Keratinocyte (primary cell): ENCODE data around the gene LRP11. TPM values are rescaled to one million over a fixed set of nuclear protein-coding genes. Genes with fewer than 3 reads are reported as not detected.

Source experiments
- DNase-seq: peaks from one replicate; pipeline ENCODE4 v3.0.0-alpha.2; 2011; ENCODE audit warnings: low read depth, missing footprints, low spot score
- FAIRE-seq: peaks from 2 replicates; lab custom pipeline; 2011; peaks lifted over from hg19 to GRCh38; lab: Jason Lieb, UNC
- H2AFZ ChIP-seq: 2 replicates; pipeline ENCODE4 v1.6.0; 2012; ENCODE audit warnings: low read length, control low read depth, inconsistent platforms; ENCODE audit not compliant: control insufficient read depth
- H3K27ac ChIP-seq: 2 replicates; pipeline ENCODE4 v1.5.1; 2011; ENCODE audit warnings: low read length; ENCODE audit not compliant: control insufficient read depth, insufficient read depth
- H3K27me3 ChIP-seq: 3 replicates; pipeline ENCODE4 v1.6.0; 2011; ENCODE audit warnings: low read length; ENCODE audit not compliant: control insufficient read depth, insufficient read depth; ENCODE audit errors: extremely low read depth
- H3K36me3 ChIP-seq, 2 experiments: 2 replicates in 1 of 2; 3 replicates in 1 of 2; pipeline ENCODE4 v1.5.1; 2011; ENCODE audit warnings: low read length in 2 of 2, mild to moderate bottlenecking in 1 of 2; ENCODE audit not compliant: control insufficient read depth in 2 of 2, insufficient read depth in 2 of 2; ENCODE audit errors: extremely low read depth in 1 of 2
- H3K4me1 ChIP-seq: 3 replicates; pipeline ENCODE4 v1.5.1; 2011; ENCODE audit warnings: low read length; ENCODE audit not compliant: control insufficient read depth, insufficient read depth; ENCODE audit errors: extremely low read depth
- H3K4me2 ChIP-seq: 3 replicates; pipeline ENCODE4 v1.6.0; 2011; ENCODE audit warnings: low read depth, low read length; ENCODE audit not compliant: control insufficient read depth, insufficient read depth; ENCODE audit errors: extremely low read depth
- H3K4me3 ChIP-seq, 3 experiments: fragments of 200-600 bp in 1 of 3; sonication (generic) in 1 of 3; 2 replicates in 2 of 3; 3 replicates in 1 of 3; pipeline ENCODE4 v1.5.1; 2011 to 2016; ENCODE audit warnings: low read length in 3 of 3, mild to moderate bottlenecking in 3 of 3, control low read depth in 2 of 3, inconsistent platforms in 1 of 3, low read depth in 1 of 3, mixed read lengths in 1 of 3, mixed run types in 1 of 3, moderate library complexity in 1 of 3; ENCODE audit not compliant: control insufficient read depth in 2 of 3, insufficient read depth in 2 of 3; ENCODE audit errors: extremely low read depth in 1 of 3
- H3K79me2 ChIP-seq: 2 replicates; pipeline ENCODE4 v1.6.0; 2012; ENCODE audit warnings: low read length; ENCODE audit not compliant: control insufficient read depth, insufficient read depth
- H3K9ac ChIP-seq: 3 replicates; pipeline ENCODE4 v1.6.0; 2011; ENCODE audit warnings: low read length; ENCODE audit not compliant: control insufficient read depth, insufficient read depth; ENCODE audit errors: extremely low read depth
- H3K9me1 ChIP-seq: 3 replicates; pipeline ENCODE4 v1.6.0; 2011; ENCODE audit warnings: low read length; ENCODE audit not compliant: control insufficient read depth, insufficient read depth; ENCODE audit errors: extremely low read depth
- H3K9me3 ChIP-seq: 2 replicates; pipeline ENCODE4 v1.5.1; 2012; ENCODE audit warnings: low read depth, low read length; ENCODE audit not compliant: control insufficient read depth
- H4K20me1 ChIP-seq: 3 replicates; pipeline ENCODE4 v1.6.0; 2011; ENCODE audit warnings: low read length; ENCODE audit not compliant: control insufficient read depth, insufficient read depth; ENCODE audit errors: extremely low read depth
- CTCF ChIP-seq, 3 experiments: IDR thresholded peaks in 1 of 3; conservative IDR thresholded peaks in 1 of 3; optimal IDR thresholded peaks in 1 of 3; 2 replicates in 2 of 3; 3 replicates in 1 of 3; pipeline versions ENCODE3 to v1.5.1; 2011; ENCODE audit warnings: low read length in 3 of 3, mild to moderate bottlenecking in 3 of 3, moderate library complexity in 2 of 3, control low read depth in 1 of 3, inconsistent platforms in 1 of 3; ENCODE audit not compliant: insufficient read depth in 2 of 3; ENCODE audit errors: extremely low read depth in 1 of 3
- EZH2 ChIP-seq: IDR thresholded peaks from one replicate; pipeline ENCODE4 v1.6.1; 2012; ENCODE audit warnings: inconsistent platforms, mild to moderate bottlenecking, low read length, moderate library complexity
- dilution Hi-C: fragments of 300-500 bp; cut with MboI; formaldehyde crosslinking; loops from one replicate; pipeline ENCODE4 v1.7.0; 2020; ENCODE audit warnings: low sequenced_read_pairs; ENCODE audit not compliant: extremely low pct_ligation_motif_present
- polyA plus RNA-seq, 5 experiments: library from polyadenylated mRNA; depleted of rRNA in 3 of 5; stranded (reverse) in 3 of 5; stranded (forward) in 1 of 5; unstranded in 1 of 5; fragments of >200 nt; gene quantifications; 1 replicate in 1 of 5; 2 replicates in 3 of 5; 3 replicates in 1 of 5; pipeline versions ENCODE4 v1.2.1 to v1.2.3, GENCODE V29; 2011 to 2012; ENCODE audit warnings: missing spikeins in 2 of 5, low read depth in 1 of 5, low replicate concordance in 1 of 5

LRP11 gene
- polyA plus RNA-seq, 1 donor (not counting 4 experiments of a cell fraction or from before 2014, with no cell fraction given): 31.1 TPM

GRCh38 chr6:149861603-149862423 is 2.3 kb downstream of the LRP11 start:
- peaks cover 46% of the 10 kb centered on the region for H3K79me2 ChIP-seq
- FAIRE-seq: no peak

GRCh38 chr6:149860834-149861602 is 3.1 kb downstream of the LRP11 start:
- no peaks in the 10 kb centered on the region for H3K9me1 ChIP-seq
- no peaks in the 10 kb centered on the region for H3K9me3 ChIP-seq
- peaks cover 2 to 9% of the 10 kb centered on the region in 2 experiments for H3K36me3 ChIP-seq
- H3K9ac ChIP-seq: no peak overlapping the region
- DNase-seq (no peak), FAIRE-seq (no peak)
- H3K4me1 ChIP-seq: peaks cover 47% of the 10 kb centered on the region
- dilution Hi-C loops: no loop called here
- H3K27ac ChIP-seq: no peak overlapping the region
- no peak overlapping the region for H2AFZ ChIP-seq
- H3K4me2 ChIP-seq: peak overlapping the region; percentile 45
- H3K4me3 ChIP-seq: peak overlapping the region in 1 of 3 experiments; percentile 97
- no peaks in the 10 kb centered on the region for H4K20me1 ChIP-seq
- no peak for TF ChIP-seq EZH2
- TF ChIP-seq CTCF (optimal IDR thresholded peaks at IDR 0.05 in 1 of 3, IDR thresholded peaks at IDR 0.05 in 1 of 3, conservative IDR thresholded peaks at IDR 0.05 in 1 of 3; ENCODE audit: extremely low read depth in 1 of 3, insufficient read depth in 2 of 3, low read length in 3 of 3): peak in 1 of 3 experiments; percentile 23
- no peaks in the 10 kb centered on the region for H3K27me3 ChIP-seq
- peaks cover 50% of the 10 kb centered on the region for H3K79me2 ChIP-seq

More at GRCh38 chr6:149861603-149862423, 2.3 kb downstream of the LRP11 start:
- Histone ChIP-seq H3K4me1 (peaks cover 40% of the 10 kb centered on the region), H2AFZ (no peak overlapping the region), H3K4me3 (peak overlapping the region in 2 of 3 experiments; percentile 58 to 97), H3K9me1 (no peaks in the 10 kb centered on the region), H3K9me3 (no peaks in the 10 kb centered on the region), H3K27ac (peak overlapping the region; percentile 19), H3K27me3 (no peaks in the 10 kb centered on the region), H3K36me3 (peaks cover 2 to 9% of the 10 kb centered on the region in 2 experiments), H3K4me2 (peak overlapping the region; percentile 92), H4K20me1 (no peaks in the 10 kb centered on the region), H3K9ac (no peak overlapping the region)
- no peak for TF ChIP-seq CTCF (optimal IDR thresholded peaks at IDR 0.05 in 1 of 3, IDR thresholded peaks at IDR 0.05 in 1 of 3, conservative IDR thresholded peaks at IDR 0.05 in 1 of 3; ENCODE audit: extremely low read depth in 1 of 3, insufficient read depth in 2 of 3, low read length in 3 of 3)
- no peak for TF ChIP-seq EZH2
- dilution Hi-C loops: no loop called here
- DNase-seq: no peak
